Lung (tissue), 12 donors: ENCODE data around the gene NGDN. TPM values are rescaled to one million over a fixed set of nuclear protein-coding genes. Genes with fewer than 3 reads are reported as not detected.
A peak's percentile ranks its signal among the peaks of the same experiment; 100 is the strongest.

ENCODE experiments used
- ATAC-seq: fragments of 200-7000 bp; cut with Tn5 transposase; one replicate; pipeline ENCODE4 v1.9.1; 2020; ENCODE audit warnings: moderate number of reproducible peaks; ENCODE audit not compliant: insufficient read depth, low FRiP score
- DNase-seq, 3 donors: peaks; one replicate each; pipeline ENCODE4 v3.0.0-alpha.2; 2013 to 2017
- H3K27ac ChIP-seq, 2 donors: one replicate each; pipeline ENCODE4 v1.5.1; 2013; ENCODE audit warnings: mild to moderate bottlenecking in 2 of 2, moderate library complexity in 2 of 2, control low read depth in 1 of 2, inconsistent platforms in 1 of 2, low read depth in 1 of 2, low read length in 1 of 2
- H3K27me3 ChIP-seq, 3 donors: one replicate each; pipeline ENCODE4 v1.5.1; 2013; ENCODE audit warnings: low read length in 2 of 3; ENCODE audit not compliant: control insufficient read depth in 3 of 3, insufficient read depth in 3 of 3
- H3K36me3 ChIP-seq, 4 donors: one replicate each; pipeline ENCODE4 v1.5.1; 2013; ENCODE audit warnings: low read length in 4 of 4, mild to moderate bottlenecking in 1 of 4, moderate library complexity in 1 of 4; ENCODE audit not compliant: control insufficient read depth in 4 of 4, insufficient read depth in 4 of 4
- H3K4me1 ChIP-seq, 5 donors: one replicate each; pipeline ENCODE4 v1.5.1; 2013; ENCODE audit warnings: low read length in 5 of 5, mild to moderate bottlenecking in 2 of 5, moderate library complexity in 1 of 5; ENCODE audit not compliant: control insufficient read depth in 5 of 5, insufficient read depth in 5 of 5
- H3K4me3 ChIP-seq: one replicate; pipeline ENCODE4 v1.5.1; 2013; ENCODE audit warnings: mild to moderate bottlenecking, control low read depth, moderate library complexity
- H3K9ac ChIP-seq, 2 donors: one replicate each; pipeline ENCODE4 v1.5.1; 2013; ENCODE audit warnings: low read length in 2 of 2, control low read depth in 1 of 2; ENCODE audit not compliant: insufficient read depth in 1 of 2
- H3K9me3 ChIP-seq, 4 donors: one replicate each; pipeline ENCODE4 v1.5.1; 2013; ENCODE audit warnings: low read length in 3 of 4, mild to moderate bottlenecking in 1 of 4, moderate library complexity in 1 of 4; ENCODE audit not compliant: control insufficient read depth in 4 of 4, insufficient read depth in 3 of 4
- CTCF ChIP-seq: IDR thresholded peaks from 2 replicates; pipeline ENCODE4 v1.5.1; 2012; ENCODE audit warnings: mild to moderate bottlenecking; ENCODE audit errors: control extremely low read depth, extremely low read depth
- WGBS, 2 donors: extraction: QIAGEN DNeasy Blood & Tissue Kit; methylation state at CpG; one replicate each; pipeline ENCODE4 v1.1.7; 2013; 5-methylcytosine and 5-hydroxymethylcytosine counted together
- polyA plus RNA-seq, 2 donors: library from polyadenylated mRNA; stranded (reverse); fragments of 200-250 nt; gene quantifications; one replicate each; pipeline ENCODE4 v1.2.1, GENCODE V29; 2013
- total RNA-seq, 2 donors: library from RNA; depleted of rRNA in 1 of 2; stranded (reverse); fragments of >200 nt in 1 of 2; gene quantifications; one replicate each; pipeline ENCODE4 v1.2.1, GENCODE V29; 2014 to 2021
- donor health status: control.
- donor health status: control.
- donor health status: Bipolar disorder and iron deficiency.
- donor health status: healthy.
- donor health status: DM: yes; HTN: yes; CAD: no.

Gene NGDN
- total and polyA plus RNA-seq, 4 donors: 31.6 to 52.4 (median 44.7) TPM

- ATAC-seq (peak; percentile 62), DNase-seq (peak; percentile 65 to 75 (median 73))
- WGBS, 2 donors: 27 to 39% methylated on average over 5 of the region's 5 CpGs
- no peak overlapping the region for H3K9ac ChIP-seq
- TF ChIP-seq CTCF: peak; percentile 83
- H3K4me3 ChIP-seq: no peak overlapping the region
- no peaks in the 10 kb centered on the region for H3K4me1 ChIP-seq
- H3K36me3 ChIP-seq: peaks cover 18 to 50% (median 31%) of the 10 kb centered on the region in 4 donors
- no peak overlapping the region for H3K27ac ChIP-seq
- H3K27me3 ChIP-seq: no peaks in the 10 kb centered on the region
- no peaks in the 10 kb centered on the region for H3K9me3 ChIP-seq
Measured at GRCh38 chr14:23478109-23478759, 8.7 kb downstream of the NGDN start.

DNA sequence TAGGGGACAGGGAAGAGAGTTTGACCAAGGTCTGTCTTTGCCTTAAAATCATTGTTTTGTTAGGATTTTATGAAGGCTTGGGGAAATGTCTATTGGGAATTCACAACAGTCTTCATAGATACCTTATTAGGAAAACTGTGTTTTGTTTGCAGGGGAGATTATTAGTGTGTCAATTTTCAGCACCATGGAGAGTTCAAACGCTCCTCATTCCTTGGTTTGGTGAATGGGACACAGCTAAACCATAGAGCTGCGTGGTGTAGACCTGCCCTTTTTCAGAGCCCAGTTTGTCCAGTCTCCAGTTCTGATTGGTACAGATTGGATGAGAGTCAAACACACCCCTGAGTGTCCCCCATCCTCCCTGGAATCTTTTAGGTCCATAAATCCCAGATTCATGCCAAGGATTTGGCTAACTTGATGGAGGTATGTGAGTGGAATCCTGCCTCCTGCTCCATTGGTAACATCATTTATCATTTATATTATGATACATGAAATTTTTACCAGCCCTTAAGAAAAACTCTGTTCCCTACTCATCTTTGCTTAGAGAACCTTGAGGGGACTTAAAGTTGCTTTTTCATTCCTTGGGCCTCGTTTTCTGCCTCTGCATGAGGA lies 12.0 kb downstream of the NGDN start:
- H3K9ac ChIP-seq: no peak overlapping the region
- H3K4me1 ChIP-seq: no peaks in the 10 kb centered on the region
- no peak for ATAC-seq
- no peak overlapping the region for H3K27ac ChIP-seq
- TF ChIP-seq CTCF: no peak
- H3K4me3 ChIP-seq: no peak overlapping the region
- H3K36me3 ChIP-seq: peaks cover 10 to 33% (median 14%) of the 10 kb centered on the region in 4 donors
- no peaks in the 10 kb centered on the region for H3K27me3 ChIP-seq
- 70 to 83% methylated on average over 3 of the region's 3 CpGs for WGBS, 2 donors
- DNase-seq: peak in 2 of 3 donors; percentile 51 to 59
- no peaks in the 10 kb centered on the region for H3K9me3 ChIP-seq

- Histone ChIP-seq H3K4me3 (no peak overlapping the region), H3K4me1 (no peaks in the 10 kb centered on the region), H3K27me3 (no peaks in the 10 kb centered on the region), H3K9me3 (no peaks in the 10 kb centered on the region), H3K36me3 (peaks cover 8 to 26% (median 13%) of the 10 kb centered on the region in 4 donors), H3K27ac (no peak overlapping the region), H3K9ac (no peak overlapping the region)
- ATAC-seq: no peak
- WGBS, 2 donors: 67 to 71% methylated on average over 7 of the region's 7 CpGs
- no peak for DNase-seq
- no peak for TF ChIP-seq CTCF
Measured at GRCh38 chr14:23481979-23482822, 12.7 kb downstream of the NGDN start.
